ENCODE data around the gene SUGP1.

Gene SUGP1

DNA sequence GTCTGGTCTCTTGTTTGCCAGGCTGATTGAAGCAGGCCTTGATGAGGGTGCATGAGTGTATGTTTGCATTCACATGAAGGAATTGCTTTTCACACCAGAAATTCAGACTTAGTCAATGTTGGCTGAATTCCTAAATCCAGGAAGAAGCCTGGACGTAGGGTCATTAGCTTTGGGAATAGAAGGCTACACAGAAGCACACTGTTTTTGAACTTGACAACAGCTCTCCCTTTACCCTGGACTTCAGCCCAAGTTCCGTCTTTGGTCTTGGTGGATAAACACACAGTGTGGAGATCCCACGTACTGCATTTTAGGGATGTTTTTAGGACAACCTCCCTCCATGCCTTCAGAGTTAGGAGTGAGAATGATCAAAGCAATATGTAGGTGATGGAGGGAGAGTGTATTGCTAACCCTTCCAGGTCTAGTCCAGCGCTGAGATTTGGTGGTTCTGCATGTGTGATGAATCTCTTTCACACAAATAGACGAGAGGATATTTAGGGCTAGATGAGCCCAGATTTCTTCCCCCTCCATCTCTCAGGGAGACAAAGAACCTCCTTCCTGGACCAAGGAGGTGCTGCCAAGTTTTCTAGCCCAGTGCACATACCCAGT is 70.0 kb downstream of the SUGP1 start:
- peaks cover 6% of the 10 kb centered on the region; the same call in 1 of the 2 replicates for H3K27me3 ChIP-seq (ENCODE audit: insufficient read depth, low read length)
- H3K9me3 ChIP-seq (ENCODE audit: low read length), result no peaks in the 10 kb centered on the region
- H3K4me3 ChIP-seq (ENCODE audit: low read depth, low read length, poor library complexity, severe bottlenecking), result no peak overlapping the region
- TF ChIP-seq, protein P1, sequence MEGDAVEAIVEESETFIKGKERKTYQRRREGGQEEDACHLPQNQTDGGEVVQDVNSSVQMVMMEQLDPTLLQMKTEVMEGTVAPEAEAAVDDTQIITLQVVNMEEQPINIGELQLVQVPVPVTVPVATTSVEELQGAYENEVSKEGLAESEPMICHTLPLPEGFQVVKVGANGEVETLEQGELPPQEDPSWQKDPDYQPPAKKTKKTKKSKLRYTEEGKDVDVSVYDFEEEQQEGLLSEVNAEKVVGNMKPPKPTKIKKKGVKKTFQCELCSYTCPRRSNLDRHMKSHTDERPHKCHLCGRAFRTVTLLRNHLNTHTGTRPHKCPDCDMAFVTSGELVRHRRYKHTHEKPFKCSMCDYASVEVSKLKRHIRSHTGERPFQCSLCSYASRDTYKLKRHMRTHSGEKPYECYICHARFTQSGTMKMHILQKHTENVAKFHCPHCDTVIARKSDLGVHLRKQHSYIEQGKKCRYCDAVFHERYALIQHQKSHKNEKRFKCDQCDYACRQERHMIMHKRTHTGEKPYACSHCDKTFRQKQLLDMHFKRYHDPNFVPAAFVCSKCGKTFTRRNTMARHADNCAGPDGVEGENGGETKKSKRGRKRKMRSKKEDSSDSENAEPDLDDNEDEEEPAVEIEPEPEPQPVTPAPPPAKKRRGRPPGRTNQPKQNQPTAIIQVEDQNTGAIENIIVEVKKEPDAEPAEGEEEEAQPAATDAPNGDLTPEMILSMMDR (IDR thresholded peaks at IDR 0.05; ENCODE audit: low read length), result no peak
- no peak for TF ChIP-seq EZH2 (IDR thresholded peaks at IDR 0.05; ENCODE audit: borderline replicate concordance, low read length)
- H3K4me2 ChIP-seq (ENCODE audit: low read length), result no peak overlapping the region
- H4K20me1 ChIP-seq (ENCODE audit: insufficient read depth, low read length), result no peaks in the 10 kb centered on the region
- H2AFZ ChIP-seq (ENCODE audit: low read length), result no peak overlapping the region
- H3K79me2 ChIP-seq (ENCODE audit: insufficient read depth, low read length), result no peaks in the 10 kb centered on the region
- no peaks in the 10 kb centered on the region for H3K36me3 ChIP-seq (ENCODE audit: insufficient read depth, low read length)
- H3K9me2 ChIP-seq (ENCODE audit: low read depth, low read length), result no peaks in the 10 kb centered on the region
- H3K4me1 ChIP-seq (ENCODE audit: insufficient read depth, low read length, severe bottlenecking), result no peaks in the 10 kb centered on the region
- H3K9ac ChIP-seq (ENCODE audit: low read length), result no peak overlapping the region
- H3F3A ChIP-seq (ENCODE audit: insufficient read depth, low read length), result no peaks in the 10 kb centered on the region
- no peak overlapping the region for H3K27ac ChIP-seq (ENCODE audit: low read depth, low read length, poor library complexity, severe bottlenecking)

DNA sequence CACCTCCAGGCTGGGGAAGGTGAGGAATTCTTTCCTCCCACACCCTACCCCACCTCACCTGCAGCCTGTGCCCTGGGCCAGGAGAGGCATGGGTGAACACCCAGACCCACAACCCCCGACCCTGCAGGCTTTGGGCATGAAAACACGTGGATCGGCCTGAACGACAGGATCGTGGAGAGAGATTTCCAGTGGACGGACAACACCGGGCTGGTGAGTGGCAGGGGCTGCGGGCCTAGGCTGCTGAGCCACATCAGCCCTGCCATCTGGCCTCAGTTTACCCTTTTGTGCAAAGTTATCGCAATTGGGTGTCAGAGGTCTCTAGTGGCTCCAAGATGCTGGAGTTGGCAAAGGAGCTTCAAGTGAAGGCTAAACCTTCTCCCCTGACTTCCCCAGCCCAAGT is 79.8 kb downstream of the SUGP1 start:
- Histone ChIP-seq H3K9me3 (ENCODE audit: low read length) (peaks cover 4% of the 10 kb centered on the region; the same call in 1 of the 2 replicates), H3K36me3 (ENCODE audit: insufficient read depth, low read length) (no peaks in the 10 kb centered on the region; the same call in 1 of the 2 replicates), H3K27me3 (ENCODE audit: insufficient read depth, low read length) (no peaks in the 10 kb centered on the region), H3K4me2 (ENCODE audit: low read length) (no peak overlapping the region), H3K4me3 (ENCODE audit: low read depth, low read length, poor library complexity, severe bottlenecking) (no peak overlapping the region), H2AFZ (ENCODE audit: low read length) (no peak overlapping the region), H3K9me2 (ENCODE audit: low read depth, low read length) (no peaks in the 10 kb centered on the region), H3K9ac (ENCODE audit: low read length) (no peak overlapping the region), H3K79me2 (ENCODE audit: insufficient read depth, low read length) (no peaks in the 10 kb centered on the region), H4K20me1 (ENCODE audit: insufficient read depth, low read length) (no peaks in the 10 kb centered on the region), H3K27ac (ENCODE audit: low read depth, low read length, poor library complexity, severe bottlenecking) (no peak overlapping the region), H3K4me1 (ENCODE audit: insufficient read depth, low read length, severe bottlenecking) (no peaks in the 10 kb centered on the region), H3F3A (ENCODE audit: insufficient read depth, low read length) (no peaks in the 10 kb centered on the region)
- TF ChIP-seq, protein P1 (IDR thresholded peaks at IDR 0.05; ENCODE audit: low read length), result no peak
- no peak for TF ChIP-seq EZH2 (IDR thresholded peaks at IDR 0.05; ENCODE audit: borderline replicate concordance, low read length)

DNA sequence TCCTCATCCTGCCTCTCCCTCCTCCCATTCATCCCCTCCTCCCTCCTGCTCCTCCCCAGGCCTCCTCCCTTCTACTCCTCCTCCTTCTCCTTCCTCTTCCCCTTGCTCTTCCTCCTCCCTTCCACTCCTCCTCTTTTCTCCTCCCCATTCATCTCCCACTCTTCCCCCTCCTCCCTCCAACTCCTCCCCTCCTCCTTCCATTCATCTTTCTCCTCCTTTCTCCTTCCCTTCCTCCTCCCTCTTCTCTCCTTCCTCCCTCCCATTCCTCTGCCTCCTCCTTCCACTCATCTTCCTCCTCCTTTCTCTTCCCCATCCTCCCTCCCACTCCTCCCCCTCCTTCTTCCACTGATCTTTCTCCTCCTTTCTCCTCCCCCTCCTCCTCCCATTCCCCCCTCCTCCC is 80.6 kb downstream of the SUGP1 start:
- no peak overlapping the region for H3K4me3 ChIP-seq (ENCODE audit: low read depth, low read length, poor library complexity, severe bottlenecking)
- TF ChIP-seq, protein P1 (IDR thresholded peaks at IDR 0.05; ENCODE audit: low read length), result no peak
- no peak for TF ChIP-seq EZH2 (IDR thresholded peaks at IDR 0.05; ENCODE audit: borderline replicate concordance, low read length)

More for the DNA sequence above, 80.6 kb downstream of the SUGP1 start:
- no peak overlapping the region for H3K4me2 ChIP-seq (ENCODE audit: low read length)
- no peaks in the 10 kb centered on the region for H3K4me1 ChIP-seq (ENCODE audit: insufficient read depth, low read length, severe bottlenecking)
- H3F3A ChIP-seq (ENCODE audit: insufficient read depth, low read length), result no peaks in the 10 kb centered on the region
- no peak overlapping the region for H3K27ac ChIP-seq (ENCODE audit: low read depth, low read length, poor library complexity, severe bottlenecking)
- H3K9ac ChIP-seq (ENCODE audit: low read length), result no peak overlapping the region
- no peaks in the 10 kb centered on the region for H3K79me2 ChIP-seq (ENCODE audit: insufficient read depth, low read length)
- H3K36me3 ChIP-seq (ENCODE audit: insufficient read depth, low read length), result no peaks in the 10 kb centered on the region; the same call in 1 of the 2 replicates
- H3K9me3 ChIP-seq (ENCODE audit: low read length), result peaks cover 4% of the 10 kb centered on the region
- H3K9me2 ChIP-seq (ENCODE audit: low read depth, low read length), result no peaks in the 10 kb centered on the region
- H2AFZ ChIP-seq (ENCODE audit: low read length), result no peak overlapping the region
- no peaks in the 10 kb centered on the region for H4K20me1 ChIP-seq (ENCODE audit: insufficient read depth, low read length)
- no peaks in the 10 kb centered on the region; the same call in 1 of the 2 replicates for H3K27me3 ChIP-seq (ENCODE audit: insufficient read depth, low read length)

Data from OCI-LY1 (cell line).